Right renal pelvis (tissue), 4 donors: ENCODE data around the gene PTPN2. TPM values are rescaled to one million over a fixed set of nuclear protein-coding genes. Genes with fewer than 3 reads are reported as not detected.
"Not testable (repeated sequence)": the region's sequence is repeated elsewhere in the genome, so short reads cannot be mapped to it uniquely, and the experiment has no call there.

ENCODE experiments used
- DNase-seq, 4 donors: peaks; one replicate each; pipeline ENCODE4 v3.0.0-alpha.2; 2013; ENCODE audit warnings: low read depth in 4 of 4, low spot score in 3 of 4, missing footprints in 1 of 4
- polyA plus RNA-seq, 4 donors: library from polyadenylated mRNA; unstranded; fragments of 120-200 nt; gene quantifications; one replicate each; pipeline ENCODE4 v1.2.1, GENCODE V29; 2013; ENCODE audit not compliant: insufficient read length in 4 of 4

PTPN2 gene
- polyA plus RNA-seq, 4 donors = 40.7 to 58.1 (median 51.2) TPM

GRCh38 chr18:12895626-12896025 is 11.6 kb upstream of the PTPN2 start:
- no peak for DNase-seq

- no peak for DNase-seq
Measured at GRCh38 chr18:12895014-12895413, 11.0 kb upstream of the PTPN2 start.

DNA sequence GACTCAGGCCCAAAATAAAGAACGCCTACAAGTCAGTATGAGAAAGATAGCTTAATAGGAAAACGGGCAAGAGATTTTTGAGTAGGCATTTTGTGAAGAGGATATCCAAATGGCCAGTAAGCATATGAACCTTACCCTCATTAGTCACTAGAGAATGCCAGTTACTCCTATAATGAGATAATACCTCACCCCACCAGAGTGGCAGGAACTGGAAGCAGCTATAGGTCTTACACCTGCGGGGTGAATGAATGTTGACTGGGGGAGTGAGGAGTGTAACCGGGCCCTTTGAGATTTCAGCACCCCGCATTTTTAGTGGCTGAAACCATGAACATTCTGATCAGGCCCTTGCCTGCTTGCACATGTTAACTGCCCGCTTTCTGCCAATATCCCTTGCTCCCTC is 7.5 kb upstream of the PTPN2 start:
- no peak for DNase-seq

GRCh38 chr18:12890964-12891363 is 6.9 kb upstream of the PTPN2 start:
- no peak for DNase-seq

GRCh38 chr18:12886498-12887126 is 2.6 kb upstream of the PTPN2 start:
- no peak for DNase-seq

- DNase-seq = no peak
Measured at GRCh38 chr18:12885500-12885899, 1.5 kb upstream of the PTPN2 start.

- no peak for DNase-seq
Measured at GRCh38 chr18:12884406-12885323, 628 bp upstream of the PTPN2 start.

- DNase-seq = no peak
Measured at GRCh38 chr18:12883372-12883683, 709 bp downstream of the PTPN2 start.

DNA sequence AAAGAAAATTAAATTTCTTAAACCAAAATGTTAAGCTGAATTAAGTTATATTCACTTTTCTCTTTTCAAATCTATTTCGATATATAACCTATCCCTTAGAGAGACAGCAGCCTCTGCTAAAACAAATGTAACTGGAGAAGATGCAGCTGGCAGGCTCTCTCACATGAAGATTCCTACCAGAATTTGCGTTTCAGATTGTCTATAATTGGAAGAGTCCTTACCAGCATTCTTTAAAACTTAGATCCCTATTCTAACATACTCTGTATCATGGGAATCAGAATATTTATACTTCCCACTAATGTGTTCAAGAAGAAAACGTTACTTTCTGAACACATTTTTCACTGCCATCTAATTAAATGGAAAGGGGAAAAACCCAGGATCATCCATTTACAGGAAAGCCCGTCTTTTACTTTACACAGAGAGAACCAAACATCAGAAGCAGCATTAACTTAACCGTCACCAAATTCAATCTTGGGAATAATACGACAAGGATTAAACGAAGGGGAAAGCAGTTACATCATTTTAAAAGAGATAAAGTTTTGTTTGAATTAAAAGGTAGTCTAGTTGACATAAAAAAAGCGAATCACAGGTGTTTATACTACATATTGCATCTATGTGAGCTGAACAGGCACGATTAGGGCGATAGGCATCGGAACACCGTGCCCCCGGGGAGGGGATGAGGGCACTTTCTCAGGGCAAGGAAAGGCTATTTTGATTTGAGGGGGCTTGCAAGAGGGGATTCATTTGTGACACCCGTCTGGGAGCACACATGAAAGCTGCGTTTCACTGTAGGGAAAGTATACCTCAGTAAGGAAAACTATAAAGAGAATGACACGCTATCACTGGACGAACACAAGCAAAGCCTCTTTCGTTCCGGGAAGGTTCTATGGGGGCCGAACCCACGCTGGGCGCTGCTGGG is 1.3 kb downstream of the PTPN2 start:
- DNase-seq = peak in 1 of 4 donors; percentile 15

DNA sequence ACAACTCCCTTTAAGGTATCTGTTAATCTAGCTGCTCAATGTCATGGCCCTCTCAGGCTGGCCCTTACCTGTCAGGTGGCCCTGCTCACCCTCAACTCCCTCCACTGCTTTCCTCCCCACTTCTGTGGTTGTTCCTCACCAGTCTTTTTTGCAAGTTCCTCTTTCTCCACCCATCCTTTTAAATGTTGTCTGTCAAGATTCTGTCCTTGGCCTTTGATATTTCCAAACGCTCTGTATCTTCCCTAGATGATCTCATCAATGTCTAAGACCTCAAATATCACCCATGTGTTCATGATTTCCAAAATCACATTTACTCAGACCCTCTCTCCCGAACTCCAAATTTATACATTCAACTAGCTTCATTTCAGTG is 3.5 kb downstream of the PTPN2 start:
- DNase-seq = no peak

DNA sequence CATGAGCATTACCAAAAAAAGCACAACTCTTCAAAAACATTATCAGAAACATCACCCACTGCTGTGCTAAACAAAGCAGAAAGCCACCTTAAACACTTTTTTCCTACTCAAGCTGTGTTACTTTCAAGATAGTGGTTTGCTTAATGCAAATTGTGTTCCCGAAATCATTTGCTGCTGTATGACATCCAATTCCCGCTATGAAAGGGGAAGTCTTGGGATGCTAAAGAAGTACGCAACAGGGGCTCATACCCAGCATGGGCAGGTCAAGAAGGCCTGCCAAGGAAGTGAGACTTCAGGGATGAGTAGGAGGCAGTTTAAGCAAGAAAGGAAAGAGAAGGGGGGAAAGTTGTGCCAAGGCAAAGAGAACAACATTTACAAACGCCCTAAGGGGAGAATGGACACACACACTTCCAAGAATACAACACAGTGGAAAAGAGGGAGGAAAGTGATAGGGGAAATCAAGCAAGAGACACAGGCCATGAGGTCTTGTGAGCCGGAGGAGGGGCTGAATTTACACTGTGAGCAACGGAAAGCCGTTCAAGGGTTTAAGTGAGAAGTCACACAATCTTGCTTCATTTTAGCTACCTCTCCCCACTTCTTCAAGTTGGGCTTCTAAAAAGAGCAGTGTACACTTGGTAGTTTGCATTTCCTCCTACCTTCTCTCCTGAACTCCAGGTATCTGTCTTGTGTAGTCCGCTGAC is 4.0 kb downstream of the PTPN2 start:
- DNase-seq = no peak

- DNase-seq = not testable (repeated sequence)
Measured at GRCh38 chr18:12874992-12875391, 9.0 kb downstream of the PTPN2 start.

GRCh38 chr18:12873961-12874567 is 10.0 kb downstream of the PTPN2 start:
- DNase-seq = not testable (repeated sequence)

- no peak for DNase-seq
Measured at GRCh38 chr18:12872408-12872807, 11.6 kb downstream of the PTPN2 start.

DNA sequence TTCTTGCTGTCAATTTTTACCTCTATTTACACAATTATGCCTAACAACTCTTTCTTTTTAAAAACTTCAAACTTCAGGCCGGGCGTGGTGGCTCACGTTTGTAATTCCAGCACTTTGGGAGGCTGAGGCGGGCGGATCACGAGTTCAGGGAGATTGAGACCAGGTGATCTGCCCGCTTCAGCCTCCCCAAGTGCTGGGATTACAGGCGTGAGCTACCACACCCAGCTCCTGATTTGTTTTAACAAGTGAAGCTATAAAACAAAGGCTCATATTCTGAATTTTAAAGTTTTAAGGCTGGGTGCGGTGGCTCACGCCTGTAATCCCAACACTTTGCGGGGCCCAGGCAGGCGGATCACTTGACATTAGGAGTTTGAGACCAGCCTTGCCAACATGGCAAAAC is 15.5 kb downstream of the PTPN2 start:
- no peak for DNase-seq

- no peak for DNase-seq
Measured at GRCh38 chr18:12867441-12868123, 16.5 kb downstream of the PTPN2 start.

DNA sequence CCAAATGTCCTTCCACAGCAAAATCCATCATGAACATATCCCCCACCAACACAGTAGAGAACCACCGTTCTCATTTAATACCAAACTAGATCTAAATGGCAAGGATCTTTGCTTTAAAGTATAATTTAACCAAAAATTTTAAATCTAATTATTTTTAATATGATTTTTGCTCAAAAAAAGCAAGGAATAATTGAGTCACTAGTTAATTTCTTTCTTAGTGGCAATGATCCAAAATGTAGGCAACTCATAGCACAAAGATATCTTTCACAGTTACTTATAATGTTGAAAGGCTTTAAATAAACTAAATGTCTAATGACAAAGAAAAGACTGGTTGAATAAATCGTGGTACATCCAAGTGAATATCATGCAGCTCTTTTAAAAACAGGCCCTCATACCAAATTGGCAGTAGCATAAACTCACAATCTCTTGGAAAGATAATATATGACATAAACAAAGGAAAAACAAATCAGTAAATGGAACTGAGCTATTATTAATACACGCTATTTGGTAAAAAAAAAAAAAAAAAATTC is 20.3 kb downstream of the PTPN2 start:
- no peak for DNase-seq

DNA sequence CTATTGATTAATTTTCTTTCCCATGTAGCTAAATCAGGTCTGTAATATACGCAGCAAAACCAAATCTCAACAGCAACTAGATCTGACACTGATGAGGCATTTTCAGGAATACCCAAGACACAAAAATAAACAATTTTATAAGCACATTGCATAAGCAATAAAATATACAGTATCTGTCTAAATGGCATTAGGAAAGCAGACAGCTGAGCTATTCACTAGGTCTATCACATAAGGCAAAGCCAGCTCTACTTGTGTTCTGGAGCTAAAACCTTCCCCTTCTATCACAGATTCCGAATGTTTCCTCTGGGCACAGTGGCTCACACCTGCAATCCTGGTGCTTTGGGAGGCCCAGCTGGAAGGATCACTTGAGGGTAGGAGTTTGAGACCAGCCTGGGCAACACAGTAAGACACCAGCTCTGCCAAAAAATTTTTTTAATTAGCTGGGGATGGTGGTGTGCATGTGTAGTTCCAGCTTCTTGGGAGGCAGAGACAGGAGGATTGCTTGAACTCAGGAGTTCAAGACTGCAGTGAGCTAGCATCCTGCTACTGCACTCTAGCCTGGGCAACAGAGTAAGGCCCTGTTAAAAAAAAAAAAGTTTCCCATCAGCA is 21.1 kb downstream of the PTPN2 start:
- no peak for DNase-seq

DNA sequence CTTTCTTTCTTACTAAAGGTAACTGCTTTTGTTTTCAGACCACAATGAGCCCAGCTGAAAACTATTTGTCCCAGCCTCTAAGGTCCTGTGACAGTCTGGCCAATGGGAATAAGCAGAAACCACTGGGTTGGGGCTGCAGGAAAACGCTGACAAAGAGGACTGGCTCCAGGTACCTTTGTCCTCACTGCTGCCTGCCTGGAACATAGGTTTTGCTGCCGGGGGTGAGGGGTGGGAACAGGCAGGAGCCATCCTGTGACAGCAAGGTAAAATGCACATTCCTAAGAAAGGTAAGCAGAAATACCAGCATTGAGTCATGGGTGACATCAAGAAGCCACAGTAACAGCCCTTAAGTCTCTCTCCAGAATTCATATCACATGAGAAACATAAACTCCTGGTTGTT is 21.6 kb downstream of the PTPN2 start:
- no peak for DNase-seq
